ENCODE results near the gene GPR18.
"Not testable (repeated sequence)": the region's sequence is repeated elsewhere in the genome, so short reads cannot be mapped to it uniquely, and the experiment has no call there.

GPR18 gene

GRCh38 chr13:99211421-99212035, 46.7 kb downstream of the GPR18 start:
- Histone ChIP-seq H3K4me2 (ENCODE audit: low read length) (no peak overlapping the region), H3K9me3 (ENCODE audit: control insufficient read depth, insufficient read depth, low read length) (no peaks in the 10 kb centered on the region), H3K79me2 (ENCODE audit: control insufficient read depth, low read length) (peaks cover 98% of the 10 kb centered on the region), H3K36me3 (ENCODE audit: control insufficient read depth, low read length) (peaks cover 25% of the 10 kb centered on the region), H3K4me3 (ENCODE audit: low read length) (no peak overlapping the region), H4K20me1 (ENCODE audit: control insufficient read depth, insufficient read depth, low read depth, low read length) (peaks cover 28% of the 10 kb centered on the region), H3K27ac (ENCODE audit: low read depth, low read length) (no peak overlapping the region), H3K27me3 (ENCODE audit: control insufficient read depth, low read length) (no peaks in the 10 kb centered on the region), H3K9me2 (replicated peaks; ENCODE audit: control insufficient read depth, low read length) (no peaks in the 10 kb centered on the region), H3K4me1 (ENCODE audit: control insufficient read depth, low read length) (peaks cover 30% of the 10 kb centered on the region), H3F3A (ENCODE audit: control insufficient read depth, insufficient read depth) (no peaks in the 10 kb centered on the region)
- TF ChIP-seq EZH2phosphoT487 (IDR thresholded peaks at IDR 0.05; ENCODE audit: borderline replicate concordance, low read length) (no peak), CTCF (IDR thresholded peaks at IDR 0.05; ENCODE audit: low read depth, low read length, poor library complexity, severe bottlenecking) (no peak)

GRCh38 chr13:99210627-99211026, 47.6 kb downstream of the GPR18 start:
- not testable (repeated sequence) for H3K9me2 ChIP-seq (replicated peaks; ENCODE audit: control insufficient read depth, low read length); H3K27ac ChIP-seq (ENCODE audit: low read depth, low read length); H3K9me3 ChIP-seq (ENCODE audit: control insufficient read depth, insufficient read depth, low read length); H3F3A ChIP-seq (ENCODE audit: control insufficient read depth, insufficient read depth); H3K4me3 ChIP-seq (ENCODE audit: low read length); H3K4me2 ChIP-seq (ENCODE audit: low read length); H3K27me3 ChIP-seq (ENCODE audit: control insufficient read depth, low read length)
- H3K4me1 ChIP-seq (ENCODE audit: control insufficient read depth, low read length), result peaks cover 39% of the 10 kb centered on the region
- H4K20me1 ChIP-seq (ENCODE audit: control insufficient read depth, insufficient read depth, low read depth, low read length), result peaks cover 37% of the 10 kb centered on the region
- peaks cover 98% of the 10 kb centered on the region for H3K79me2 ChIP-seq (ENCODE audit: control insufficient read depth, low read length)
- H3K36me3 ChIP-seq (ENCODE audit: control insufficient read depth, low read length), result peaks cover 34% of the 10 kb centered on the region

GRCh38 chr13:99208845-99209527, 49.2 kb downstream of the GPR18 start:
- Histone ChIP-seq H3K79me2 (ENCODE audit: control insufficient read depth, low read length) (peaks cover 95% of the 10 kb centered on the region), H3K27ac (ENCODE audit: low read depth, low read length) (no peak overlapping the region), H3K9me2 (replicated peaks; ENCODE audit: control insufficient read depth, low read length) (no peaks in the 10 kb centered on the region), H3K4me2 (ENCODE audit: low read length) (no peak overlapping the region), H3K4me3 (ENCODE audit: low read length) (no peak overlapping the region), H3K4me1 (ENCODE audit: control insufficient read depth, low read length) (peaks cover 46% of the 10 kb centered on the region), H3K36me3 (ENCODE audit: control insufficient read depth, low read length) (peaks cover 33% of the 10 kb centered on the region), H4K20me1 (ENCODE audit: control insufficient read depth, insufficient read depth, low read depth, low read length) (peaks cover 37% of the 10 kb centered on the region), H3F3A (ENCODE audit: control insufficient read depth, insufficient read depth) (0 out of 2 replicates have a peak, but pooled peaks cover 2% of the 10 kb centered on the region), H3K27me3 (ENCODE audit: control insufficient read depth, low read length) (no peaks in the 10 kb centered on the region), H3K9me3 (ENCODE audit: control insufficient read depth, insufficient read depth, low read length) (no peaks in the 10 kb centered on the region)
- TF ChIP-seq EZH2phosphoT487 (IDR thresholded peaks at IDR 0.05; ENCODE audit: borderline replicate concordance, low read length) (no peak), CTCF (IDR thresholded peaks at IDR 0.05; ENCODE audit: low read depth, low read length, poor library complexity, severe bottlenecking) (no peak)

GRCh38 chr13:99208185-99208584, 50.0 kb downstream of the GPR18 start:
- H3K27me3 ChIP-seq (ENCODE audit: control insufficient read depth, low read length), result no peaks in the 10 kb centered on the region
- peaks cover 37% of the 10 kb centered on the region for H4K20me1 ChIP-seq (ENCODE audit: control insufficient read depth, insufficient read depth, low read depth, low read length)
- peaks cover 96% of the 10 kb centered on the region for H3K79me2 ChIP-seq (ENCODE audit: control insufficient read depth, low read length)

More at GRCh38 chr13:99208185-99208584, 50.0 kb downstream of the GPR18 start:
- H3K27ac ChIP-seq (ENCODE audit: low read depth, low read length), result no peak overlapping the region
- H3K4me2 ChIP-seq (ENCODE audit: low read length), result no peak overlapping the region
- peaks cover 6% of the 10 kb centered on the region; the same call in 1 of the 2 replicates for H3F3A ChIP-seq (ENCODE audit: control insufficient read depth, insufficient read depth)
- H3K4me1 ChIP-seq (ENCODE audit: control insufficient read depth, low read length), result peaks cover 52% of the 10 kb centered on the region
- H3K4me3 ChIP-seq (ENCODE audit: low read length), result no peak overlapping the region
- no peaks in the 10 kb centered on the region for H3K9me2 ChIP-seq (replicated peaks; ENCODE audit: control insufficient read depth, low read length)
- no peaks in the 10 kb centered on the region for H3K9me3 ChIP-seq (ENCODE audit: control insufficient read depth, insufficient read depth, low read length)
- TF ChIP-seq EZH2phosphoT487 (IDR thresholded peaks at IDR 0.05; ENCODE audit: borderline replicate concordance, low read length) (no peak), CTCF (IDR thresholded peaks at IDR 0.05; ENCODE audit: low read depth, low read length, poor library complexity, severe bottlenecking) (no peak)
- peaks cover 33% of the 10 kb centered on the region for H3K36me3 ChIP-seq (ENCODE audit: control insufficient read depth, low read length)
